Esophagus squamous epithelium (tissue), 4 donors: Measurements from ENCODE around the gene FBLN5.

Experiments
- POLR2A ChIP-seq, 4 donors: fragments of 450-650 bp; IDR thresholded peaks; one replicate each; pipeline ENCODE4 v1.6.1; 2017; ENCODE audit warnings: antibody characterized with exemption in 4 of 4, mild to moderate bottlenecking in 4 of 4, moderate library complexity in 3 of 4
- TF ChIP-seq, protein P1 (sequence below), 6 experiments: fragments of 450-650 bp in 4 of 6; fragments of 200-600 bp in 2 of 6; sonication (generic) in 2 of 6; IDR thresholded peaks; one replicate each; pipeline ENCODE4 v1.5.1; 2016 to 2019; ENCODE audit warnings: antibody characterized with exemption in 6 of 6, mild to moderate bottlenecking in 4 of 6, moderate library complexity in 4 of 6

DNA sequence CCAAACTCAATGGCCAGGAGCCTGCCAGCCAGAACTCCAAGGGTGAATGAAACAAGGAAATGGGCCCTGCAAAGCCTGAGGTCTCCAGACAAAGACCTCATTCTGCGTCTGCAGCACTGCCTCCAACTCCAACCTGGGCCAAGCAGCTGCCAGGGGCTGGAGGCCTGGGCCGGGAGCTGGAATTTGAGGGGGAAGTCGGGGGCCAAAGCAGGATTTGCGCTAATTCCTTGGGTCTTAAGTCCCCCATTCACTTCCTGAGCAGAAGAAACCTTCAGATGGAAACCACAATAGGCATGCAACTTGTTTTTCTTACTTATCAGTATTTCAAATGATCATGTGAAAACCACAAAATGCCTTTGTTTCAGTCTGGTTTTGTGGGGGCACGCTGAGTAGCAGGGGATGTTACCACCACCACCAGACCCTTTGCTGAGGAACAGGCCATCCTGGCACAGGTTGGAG is 57.2 kb downstream of the FBLN5 start:
- TF ChIP-seq, protein P1, sequence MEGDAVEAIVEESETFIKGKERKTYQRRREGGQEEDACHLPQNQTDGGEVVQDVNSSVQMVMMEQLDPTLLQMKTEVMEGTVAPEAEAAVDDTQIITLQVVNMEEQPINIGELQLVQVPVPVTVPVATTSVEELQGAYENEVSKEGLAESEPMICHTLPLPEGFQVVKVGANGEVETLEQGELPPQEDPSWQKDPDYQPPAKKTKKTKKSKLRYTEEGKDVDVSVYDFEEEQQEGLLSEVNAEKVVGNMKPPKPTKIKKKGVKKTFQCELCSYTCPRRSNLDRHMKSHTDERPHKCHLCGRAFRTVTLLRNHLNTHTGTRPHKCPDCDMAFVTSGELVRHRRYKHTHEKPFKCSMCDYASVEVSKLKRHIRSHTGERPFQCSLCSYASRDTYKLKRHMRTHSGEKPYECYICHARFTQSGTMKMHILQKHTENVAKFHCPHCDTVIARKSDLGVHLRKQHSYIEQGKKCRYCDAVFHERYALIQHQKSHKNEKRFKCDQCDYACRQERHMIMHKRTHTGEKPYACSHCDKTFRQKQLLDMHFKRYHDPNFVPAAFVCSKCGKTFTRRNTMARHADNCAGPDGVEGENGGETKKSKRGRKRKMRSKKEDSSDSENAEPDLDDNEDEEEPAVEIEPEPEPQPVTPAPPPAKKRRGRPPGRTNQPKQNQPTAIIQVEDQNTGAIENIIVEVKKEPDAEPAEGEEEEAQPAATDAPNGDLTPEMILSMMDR (IDR thresholded peaks at IDR 0.05) = no peak
- no peak for TF ChIP-seq POLR2A (IDR thresholded peaks at IDR 0.05)
